ENCODE results near the gene HOXD3. TPM values are rescaled to one million over a fixed set of nuclear protein-coding genes. Genes with fewer than 3 reads are reported as not detected.

Gene HOXD3
- polyA plus RNA-seq, 2 of the 4 experiments (the other 2 are of a cell fraction), result 0.18 to 0.27 TPM

GRCh38 chr2:176136374-176137251, 20.5 kb upstream of the HOXD3 start:
- H3K4me1 ChIP-seq, result peaks cover 7% of the 10 kb centered on the region; the same call in 2 of the 3 replicates
- H3K9me3 ChIP-seq, result no peaks in the 10 kb centered on the region
- H3K4me3 ChIP-seq, result peak overlapping the region; percentile 47
- peak; percentile 58 for TF ChIP-seq USF2 (IDR thresholded peaks at IDR 0.05)
- TF ChIP-seq TFCP2L1 (CRISPR knock-in tag; IDR thresholded peaks at IDR 0.05), result no peak
- TF ChIP-seq CBX8 (IDR thresholded peaks at IDR 0.05), result no peak
- no peak for TF ChIP-seq HOXB5 (CRISPR knock-in tag; IDR thresholded peaks at IDR 0.05)
- no peak for TF ChIP-seq HMGXB4 (CRISPR knock-in tag; IDR thresholded peaks at IDR 0.05; ENCODE audit: borderline replicate concordance)
- 0 out of 2 replicates have a peak, but pooled peaks have one; percentile 3 for TF ChIP-seq POLR2A (IDR thresholded peaks at IDR 0.05; ENCODE audit: low read length)
- TF ChIP-seq PHF8 (IDR thresholded peaks at IDR 0.05; ENCODE audit: borderline replicate concordance, low read depth), result peak; percentile 45
- no peak for TF ChIP-seq ZC3H11A (IDR thresholded peaks at IDR 0.05)
- WGBS (ENCODE audit: missing lambda C conversion rate), result 63% methylated on average over 44 of the region's 71 CpGs
- ChIA-PET POLR2A (interaction anchor here (0.6 kb wide), 2 partner anchors 1006 to 1103 kb away, joined by 3 to 5 read pairs; no protein-coding TSS in a partner anchor), CTCF (interaction anchor here (0.6 to 11.6 kb wide), 8 partner anchors 10 to 1011 kb away, joined by 3 to 216 read pairs (median 8); no protein-coding TSS in a partner anchor)
- H3K27ac ChIP-seq, result peak overlapping the region; percentile 80 to 87
- peak; percentile 26; a peak in 5 of 6 replicates for ATAC-seq
- no peak for FAIRE-seq
- H3K4me2 ChIP-seq, result peak overlapping the region; percentile 60
- peak in 1 of 2 experiments; percentile 16 for DNase-seq (ENCODE audit: low read depth in 1 of 2, low spot score in 1 of 2)

- ChIA-PET POLR2A (no interaction called here), CTCF (interaction anchor here (0.6 to 11.6 kb wide), 7 partner anchors 10 to 1010 kb away, joined by 3 to 216 read pairs (median 9); no protein-coding TSS in a partner anchor)
- 55% methylated on average over 2 of the region's 2 CpGs for WGBS (ENCODE audit: missing lambda C conversion rate)
- H3K27ac ChIP-seq, result peak overlapping the region; percentile 80 to 87
- ATAC-seq, result no peak
- peak overlapping the region; percentile 60 for H3K4me2 ChIP-seq
- peak overlapping the region; percentile 47 for H3K4me3 ChIP-seq
- peaks cover 7% of the 10 kb centered on the region; the same call in 2 of the 3 replicates for H3K4me1 ChIP-seq
- no peak for DNase-seq (ENCODE audit: low read depth in 1 of 2, low spot score in 1 of 2)
- H3K9me3 ChIP-seq, result no peaks in the 10 kb centered on the region
- no peak for FAIRE-seq
- TF ChIP-seq ZSCAN20 (CRISPR knock-in tag; IDR thresholded peaks at IDR 0.05) (no peak), PBX3 (IDR thresholded peaks at IDR 0.05) (no peak), E2F6 (IDR thresholded peaks at IDR 0.05; ENCODE audit: borderline replicate concordance, low read depth) (no peak), SMC3 (IDR thresholded peaks at IDR 0.05) (no peak), RCOR1 (IDR thresholded peaks at IDR 0.05; ENCODE audit: low read depth, low read length) (no peak), CTCF (IDR thresholded peaks at IDR 0.05) (no peak), RNF2 (IDR thresholded peaks at IDR 0.05; ENCODE audit: borderline replicate concordance, low read depth) (no peak), HOXA7 (CRISPR knock-in tag; IDR thresholded peaks at IDR 0.05) (no peak), TFCP2L1 (CRISPR knock-in tag; IDR thresholded peaks at IDR 0.05) (no peak), USF2 (IDR thresholded peaks at IDR 0.05) (no peak), REST (IDR thresholded peaks at IDR 0.05) (no peak), RARB (CRISPR knock-in tag; IDR thresholded peaks at IDR 0.05) (no peak), CBX2 (IDR thresholded peaks at IDR 0.05; ENCODE audit: borderline replicate concordance, low read depth) (no peak), TP53 (CRISPR knock-in tag; IDR thresholded peaks at IDR 0.05) (no peak), MAX (IDR thresholded peaks at IDR 0.05) (no peak), HEYL (CRISPR knock-in tag; IDR thresholded peaks at IDR 0.05) (no peak), SREBF2 (IDR thresholded peaks at IDR 0.05) (no peak), CBX8 (IDR thresholded peaks at IDR 0.05) (no peak), HDAC2 (IDR thresholded peaks at IDR 0.05) (no peak)
Measured at GRCh38 chr2:176137252-176137580, 19.9 kb upstream of the HOXD3 start.

Data from A549 (cell line).